HG02571 (cell line): ENCODE results near the gene SLC25A29.

ENCODE experiments used
- ATAC-seq: cut with Tn5 transposase; IDR thresholded peaks from one replicate; pipeline ENCODE4 v1.9.1; 2021; ENCODE audit warnings: mild to moderate bottlenecking, moderate library complexity; ENCODE audit not compliant: unreplicated experiment

SLC25A29 gene

DNA sequence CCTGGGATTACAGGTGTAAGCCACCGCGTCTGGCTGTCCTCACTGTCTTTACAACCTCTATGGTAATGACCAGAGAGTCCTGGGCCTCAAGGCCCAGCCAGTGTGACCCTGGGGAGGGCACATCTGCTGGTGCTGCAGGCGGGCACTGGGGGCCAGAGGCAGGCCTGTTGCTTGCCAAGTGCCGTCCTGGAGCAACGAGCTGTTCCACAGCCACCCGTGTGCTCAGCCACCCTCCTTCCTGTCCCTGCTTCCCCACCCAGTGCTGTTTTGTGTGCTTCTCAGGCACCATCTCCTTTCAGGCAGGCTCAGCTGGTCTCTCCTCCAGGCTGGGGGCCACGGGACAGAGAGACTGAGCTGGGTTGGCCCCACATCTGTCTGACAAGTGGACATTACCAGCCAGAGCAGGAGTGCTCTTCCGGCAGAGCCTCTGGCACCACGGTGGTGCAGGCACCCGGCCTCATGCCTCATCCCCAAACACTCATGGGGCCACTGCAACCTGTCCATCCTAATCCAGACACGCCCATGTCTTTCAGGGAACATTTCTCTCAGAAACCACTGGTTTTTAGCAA is 25.9 kb upstream of the SLC25A29 start:
- ATAC-seq, result no peak

DNA sequence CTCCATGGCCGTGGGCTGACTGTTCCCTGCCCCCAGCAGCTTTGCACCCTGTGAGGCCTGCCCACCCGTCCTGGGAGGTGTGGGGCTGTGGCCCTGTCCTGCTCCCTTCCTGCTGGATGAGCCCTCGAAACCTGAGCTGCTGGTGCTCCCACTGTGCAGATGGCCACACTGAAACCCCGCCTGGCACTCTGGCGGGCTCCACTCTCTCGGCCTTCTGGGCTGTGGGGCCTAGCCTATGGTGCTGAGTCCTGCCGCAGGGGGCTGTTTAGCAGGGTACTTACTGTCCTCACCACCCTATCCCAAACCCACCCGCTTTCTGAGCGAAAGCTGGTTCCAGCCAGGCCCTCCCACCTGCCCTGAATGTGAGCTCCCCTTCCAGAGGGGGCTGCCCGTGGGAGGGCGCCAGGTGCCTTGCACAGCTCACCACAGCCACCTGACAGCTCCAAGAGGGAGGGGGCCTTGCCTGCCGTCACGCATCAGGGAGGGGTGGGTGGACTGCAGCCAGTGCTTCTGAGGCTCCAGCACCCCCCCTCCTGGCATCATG is 24.2 kb upstream of the SLC25A29 start:
- ATAC-seq, result no peak

DNA sequence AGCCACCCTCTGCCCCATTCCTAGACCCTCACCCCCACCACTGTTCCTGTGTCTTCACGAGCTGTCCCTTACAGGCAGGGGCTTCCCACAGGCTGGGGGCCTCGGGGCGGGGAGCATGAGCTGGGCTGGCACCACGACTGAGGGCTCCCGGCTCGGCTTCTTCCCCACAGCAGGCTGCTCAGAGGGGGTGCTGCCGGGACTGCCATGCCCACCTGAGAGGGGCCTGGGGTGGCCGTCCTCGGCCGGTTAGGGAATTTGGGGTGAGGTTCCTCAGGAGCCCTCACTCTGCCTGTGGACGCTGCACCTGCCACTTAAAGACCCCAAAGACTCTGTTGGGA is 23.7 kb upstream of the SLC25A29 start:
- no peak for ATAC-seq

DNA sequence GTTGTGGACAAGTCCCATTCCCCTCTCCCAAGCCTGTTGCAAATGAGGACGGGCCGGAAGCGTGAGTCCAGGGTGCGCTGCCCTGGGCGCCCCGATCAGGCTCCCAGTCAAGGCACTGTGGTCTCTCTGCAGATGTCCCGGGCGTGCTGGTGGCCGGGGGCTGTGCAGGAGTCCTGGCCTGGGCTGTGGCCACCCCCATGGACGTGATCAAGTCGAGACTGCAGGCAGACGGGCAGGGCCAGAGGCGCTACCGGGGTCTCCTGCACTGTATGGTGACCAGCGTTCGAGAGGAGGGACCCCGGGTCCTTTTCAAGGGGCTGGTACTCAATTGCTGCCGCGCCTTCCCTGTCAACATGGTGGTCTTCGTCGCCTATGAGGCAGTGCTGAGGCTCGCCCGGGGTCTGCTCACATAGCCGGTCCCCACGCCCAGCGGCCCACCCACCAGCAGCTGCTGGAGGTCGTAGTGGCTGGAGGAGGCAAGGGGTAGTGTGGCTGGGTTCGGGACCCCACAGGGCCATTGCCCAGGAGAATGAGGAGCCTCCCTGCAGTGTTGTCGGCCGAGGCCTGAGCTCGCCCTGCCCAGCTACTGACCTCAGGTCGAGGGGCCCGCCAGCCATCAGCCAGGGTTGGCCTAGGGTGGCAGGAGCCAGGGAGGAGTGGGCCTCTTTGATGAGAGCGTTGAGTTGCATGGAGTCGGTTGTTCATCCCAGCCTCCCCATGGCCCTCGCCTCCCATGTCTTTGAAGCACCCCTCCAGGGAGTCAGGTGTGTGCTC is 23.2 kb upstream of the SLC25A29 start:
- no peak for ATAC-seq

DNA sequence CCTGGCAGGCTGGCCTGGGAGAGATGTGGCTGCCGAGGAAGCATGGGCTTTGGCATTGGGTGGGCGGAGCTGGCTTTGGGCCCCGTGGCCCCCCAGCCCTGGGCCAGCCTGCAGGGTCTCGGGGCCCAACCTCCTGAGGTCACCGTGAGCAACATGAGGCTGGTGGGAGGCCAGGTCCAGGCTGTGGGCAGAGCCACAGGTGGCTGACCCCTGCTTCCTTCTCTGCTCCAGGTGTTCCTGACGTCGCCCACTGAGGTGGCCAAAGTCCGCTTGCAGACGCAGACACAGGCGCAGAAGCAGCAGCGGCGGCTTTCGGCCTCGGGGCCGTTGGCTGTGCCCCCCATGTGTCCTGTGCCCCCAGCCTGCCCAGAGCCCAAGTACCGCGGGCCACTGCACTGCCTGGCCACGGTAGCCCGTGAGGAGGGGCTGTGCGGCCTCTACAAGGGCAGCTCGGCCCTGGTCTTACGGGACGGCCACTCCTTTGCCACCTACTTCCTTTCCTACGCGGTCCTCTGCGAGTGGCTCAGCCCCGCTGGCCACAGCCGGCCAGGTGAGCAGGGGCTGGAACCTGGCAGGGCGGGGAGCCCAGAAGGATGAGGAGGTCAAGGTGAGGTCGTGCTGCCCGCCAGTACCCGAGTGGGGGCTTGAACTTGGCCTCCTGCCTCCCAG is 22.4 kb upstream of the SLC25A29 start:
- no peak for ATAC-seq

DNA sequence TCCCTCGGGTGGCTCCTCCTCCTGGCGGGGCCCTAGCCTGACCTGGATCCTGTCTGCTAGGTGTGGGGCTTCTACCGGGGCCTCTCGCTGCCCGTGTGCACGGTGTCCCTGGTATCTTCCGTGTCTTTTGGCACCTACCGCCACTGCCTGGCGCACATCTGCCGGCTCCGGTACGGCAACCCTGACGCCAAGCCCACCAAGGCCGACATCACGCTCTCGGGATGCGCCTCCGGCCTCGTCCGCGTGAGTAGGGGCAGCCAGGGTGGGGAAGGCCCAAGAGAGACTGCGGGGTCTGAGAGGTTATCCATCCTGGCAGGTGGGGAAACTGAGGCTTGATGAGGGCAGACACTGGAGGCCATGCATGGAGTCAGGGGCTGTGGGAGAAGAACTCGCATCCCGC is 20.9 kb upstream of the SLC25A29 start:
- no peak for ATAC-seq

DNA sequence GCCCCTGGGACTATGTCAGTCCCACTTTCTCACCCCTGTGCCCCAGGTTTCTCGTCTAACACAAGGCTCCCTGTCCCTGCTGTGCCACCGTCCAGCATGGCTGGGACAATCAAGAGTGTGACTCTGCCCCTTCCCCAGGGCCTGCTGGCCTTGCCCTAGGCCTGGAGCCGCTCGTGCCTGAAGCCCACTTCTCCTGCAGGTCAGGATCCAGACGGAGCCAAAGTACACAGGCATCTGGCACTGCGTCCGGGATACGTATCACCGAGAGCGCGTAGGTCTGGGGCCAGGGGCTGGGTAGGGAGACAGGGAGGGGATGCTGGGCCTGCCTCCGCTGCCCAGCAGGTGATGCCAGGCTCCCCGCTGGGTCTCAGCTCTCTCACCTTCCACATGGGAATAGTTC is 19.7 kb upstream of the SLC25A29 start:
- no peak for ATAC-seq

DNA sequence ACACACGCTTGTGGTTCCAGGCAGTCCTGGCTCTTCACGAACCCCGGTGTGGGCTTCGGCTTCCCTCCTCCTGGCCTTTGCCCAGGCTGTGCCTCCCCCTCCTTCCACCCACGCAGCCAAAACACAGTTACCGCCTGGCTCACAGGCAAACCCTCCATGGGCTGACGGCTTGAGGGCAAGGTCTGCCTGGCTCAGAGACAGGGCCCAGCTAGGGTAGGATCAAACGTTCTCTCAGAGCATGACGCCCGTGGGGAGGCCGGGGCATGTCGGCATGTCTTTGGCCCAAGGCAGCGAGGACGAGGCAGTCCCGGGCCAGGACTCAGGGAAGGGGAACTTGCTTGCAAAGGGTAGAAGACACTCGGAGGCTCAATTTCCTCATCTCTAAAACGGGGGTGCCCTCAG is 19.0 kb upstream of the SLC25A29 start:
- ATAC-seq, result no peak

DNA sequence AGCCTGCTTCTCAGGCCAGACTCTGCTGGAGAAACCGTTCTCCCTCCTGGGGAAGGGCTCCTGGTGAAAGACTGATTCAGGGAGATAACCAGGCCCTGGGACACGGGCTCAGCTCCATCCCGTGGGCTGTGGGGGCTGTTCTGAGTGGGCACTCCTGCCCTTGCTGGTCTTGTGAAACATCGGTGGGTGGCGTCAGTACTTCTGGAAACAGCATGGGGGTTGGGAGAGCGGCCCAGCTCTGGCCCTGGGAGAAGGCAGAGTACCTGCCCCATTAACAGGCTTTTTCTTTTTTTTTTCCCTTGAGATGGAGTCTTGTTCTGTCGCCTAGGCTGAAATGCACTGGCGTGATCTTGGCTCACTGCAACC is 17.7 kb upstream of the SLC25A29 start:
- no peak for ATAC-seq

DNA sequence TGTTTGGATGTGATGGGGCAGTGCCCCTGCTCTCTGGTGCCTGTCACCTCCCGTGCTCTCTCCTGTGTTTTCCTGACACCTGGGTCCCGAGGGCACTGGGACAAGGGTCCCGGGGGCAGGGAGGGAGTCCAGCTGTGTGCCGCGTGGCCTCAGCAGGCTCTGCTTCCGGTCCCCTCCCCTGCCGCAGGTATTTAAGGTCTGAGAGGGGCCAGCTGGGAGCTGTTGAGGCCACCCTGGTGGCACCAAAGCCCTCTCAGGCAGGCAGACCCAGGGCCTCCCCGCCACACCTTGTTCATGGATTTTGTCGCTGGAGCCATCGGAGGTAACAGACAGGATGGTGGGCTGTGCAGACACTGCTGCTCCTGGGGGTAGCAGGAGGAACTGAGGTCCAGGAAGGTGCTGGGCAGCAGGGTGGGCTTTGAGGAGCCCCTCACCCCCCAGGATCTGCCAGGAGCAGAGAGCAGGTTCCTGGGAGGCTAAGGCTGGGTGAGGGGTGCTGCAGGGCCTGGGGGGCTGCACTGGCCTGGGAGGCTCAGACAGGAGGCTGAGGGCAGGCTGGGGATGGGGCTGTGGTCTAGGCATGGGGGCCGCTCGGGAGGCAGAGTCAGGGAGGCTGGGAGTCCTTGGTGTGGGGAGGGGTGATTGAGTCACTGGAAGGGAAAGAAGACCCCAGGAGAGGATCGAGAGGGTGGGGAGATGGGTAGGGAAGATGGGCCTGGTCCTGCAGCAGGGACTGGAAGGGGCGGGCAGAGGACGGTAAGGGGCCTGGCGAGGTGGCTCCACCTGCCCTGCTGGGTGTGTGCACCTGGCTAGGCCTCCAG is 17.1 kb upstream of the SLC25A29 start, which contains the start of gene SLC25A47:
SLC25A47 (plus strand) TSS at position 219 of the 821 bp plus-strand sequence; CDS start at position 295, 76 bp downstream.
- no peak for ATAC-seq

DNA sequence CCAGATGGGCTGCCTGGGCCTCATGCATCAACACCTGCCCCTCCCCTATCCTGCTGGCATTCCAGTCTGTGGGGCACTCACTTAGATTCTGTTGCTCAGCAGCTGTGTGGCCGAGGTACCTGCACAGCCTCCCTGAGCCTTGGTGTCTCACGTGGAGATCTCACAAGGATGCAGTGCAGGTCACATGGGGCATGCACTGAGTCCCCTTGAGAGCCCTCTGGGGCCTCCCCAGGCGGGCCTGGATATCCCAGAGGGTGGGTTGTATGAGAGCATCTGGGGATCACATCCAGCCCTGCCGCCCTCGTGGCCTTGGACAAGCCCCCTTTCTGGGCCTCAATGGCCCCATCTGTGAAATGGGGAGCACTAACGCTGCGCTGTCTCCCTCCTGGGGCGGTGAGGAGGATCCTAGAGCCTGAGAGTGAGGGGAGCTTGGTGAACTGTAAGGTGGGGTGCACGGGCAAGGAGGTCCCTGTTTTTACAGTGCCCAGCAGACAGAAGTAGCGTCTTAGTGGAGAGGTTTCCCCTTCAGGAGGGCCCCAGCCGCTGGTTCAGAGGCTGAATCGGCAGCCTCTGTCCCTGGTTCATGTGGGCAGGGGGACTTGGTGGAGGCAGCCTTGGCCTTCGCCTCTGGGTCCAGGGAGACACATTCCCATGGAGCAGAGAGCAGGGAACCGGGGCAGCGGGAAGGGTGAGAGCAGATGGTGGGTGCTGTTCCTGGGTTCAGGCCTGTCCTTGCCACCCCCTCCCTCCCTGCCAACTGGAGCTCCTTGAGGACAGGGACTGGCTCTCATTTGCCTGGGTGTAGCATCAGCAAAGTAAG is 16.1 kb upstream of the SLC25A29 start:
- ATAC-seq, result no peak

DNA sequence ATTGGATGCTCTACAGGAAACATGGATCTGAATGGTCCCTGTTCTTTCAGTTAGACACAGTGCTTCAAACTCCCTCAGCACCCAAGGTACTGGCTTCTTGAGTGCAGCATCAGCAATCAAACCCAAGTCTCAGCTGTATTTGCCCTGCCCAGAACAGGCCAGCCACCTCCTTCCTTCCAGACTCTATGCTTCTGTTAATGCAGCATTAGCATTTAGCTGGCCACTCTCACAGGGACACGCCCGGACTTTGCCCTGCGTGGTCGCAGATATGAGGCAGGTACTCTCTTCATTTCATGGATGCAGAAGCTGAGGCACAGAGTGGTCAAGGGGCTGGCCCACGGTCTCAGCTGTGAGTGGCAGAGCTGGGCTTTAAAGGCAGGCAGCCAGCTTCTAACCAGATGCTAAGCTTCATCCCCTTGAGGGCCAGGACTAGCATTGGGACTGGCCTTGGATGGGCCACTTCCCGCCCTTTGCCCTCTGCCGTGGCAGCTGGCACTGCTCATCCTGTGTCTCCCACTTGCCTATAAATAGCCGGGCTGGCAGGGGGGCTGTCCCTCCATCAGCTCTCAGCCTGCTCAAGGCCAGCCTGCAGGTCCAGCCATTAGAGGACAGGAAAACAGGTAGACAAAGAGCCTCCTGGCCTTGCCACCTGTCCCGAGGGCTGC is 15.4 kb upstream of the SLC25A29 start:
- ATAC-seq, result no peak

DNA sequence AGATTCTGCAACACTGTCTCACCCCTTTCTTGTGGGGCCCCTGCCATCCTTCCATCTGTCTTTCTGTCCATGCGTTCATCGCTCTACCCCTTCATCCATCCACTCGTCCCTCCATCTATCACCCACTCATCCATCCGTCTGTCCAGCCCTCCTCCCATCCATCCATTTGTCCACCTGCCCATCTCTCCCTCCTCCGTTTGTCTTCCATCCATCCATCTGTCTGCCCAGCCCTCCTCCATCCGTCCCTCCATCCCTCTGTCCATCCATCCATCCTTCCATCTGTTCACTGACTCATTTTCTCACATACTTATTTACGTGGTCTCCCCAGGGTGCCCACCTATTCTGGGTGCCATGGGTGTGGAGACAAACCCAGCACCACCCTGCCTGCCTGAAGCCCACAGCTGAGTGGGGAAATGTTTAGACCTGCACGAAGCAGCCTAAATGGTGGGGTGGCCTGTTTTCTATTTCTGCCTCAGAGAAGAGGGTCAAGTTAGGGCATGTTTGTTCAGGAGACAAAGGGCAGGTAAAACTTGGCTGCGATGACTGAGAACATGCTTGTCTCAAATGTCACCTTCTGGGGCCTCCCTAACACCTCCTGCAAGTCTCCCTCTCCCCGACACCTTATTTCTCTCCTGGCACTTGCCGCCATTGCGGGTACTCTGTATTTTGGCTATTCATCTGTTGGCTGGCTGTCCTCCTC is 14.1 kb upstream of the SLC25A29 start:
- no peak for ATAC-seq

DNA sequence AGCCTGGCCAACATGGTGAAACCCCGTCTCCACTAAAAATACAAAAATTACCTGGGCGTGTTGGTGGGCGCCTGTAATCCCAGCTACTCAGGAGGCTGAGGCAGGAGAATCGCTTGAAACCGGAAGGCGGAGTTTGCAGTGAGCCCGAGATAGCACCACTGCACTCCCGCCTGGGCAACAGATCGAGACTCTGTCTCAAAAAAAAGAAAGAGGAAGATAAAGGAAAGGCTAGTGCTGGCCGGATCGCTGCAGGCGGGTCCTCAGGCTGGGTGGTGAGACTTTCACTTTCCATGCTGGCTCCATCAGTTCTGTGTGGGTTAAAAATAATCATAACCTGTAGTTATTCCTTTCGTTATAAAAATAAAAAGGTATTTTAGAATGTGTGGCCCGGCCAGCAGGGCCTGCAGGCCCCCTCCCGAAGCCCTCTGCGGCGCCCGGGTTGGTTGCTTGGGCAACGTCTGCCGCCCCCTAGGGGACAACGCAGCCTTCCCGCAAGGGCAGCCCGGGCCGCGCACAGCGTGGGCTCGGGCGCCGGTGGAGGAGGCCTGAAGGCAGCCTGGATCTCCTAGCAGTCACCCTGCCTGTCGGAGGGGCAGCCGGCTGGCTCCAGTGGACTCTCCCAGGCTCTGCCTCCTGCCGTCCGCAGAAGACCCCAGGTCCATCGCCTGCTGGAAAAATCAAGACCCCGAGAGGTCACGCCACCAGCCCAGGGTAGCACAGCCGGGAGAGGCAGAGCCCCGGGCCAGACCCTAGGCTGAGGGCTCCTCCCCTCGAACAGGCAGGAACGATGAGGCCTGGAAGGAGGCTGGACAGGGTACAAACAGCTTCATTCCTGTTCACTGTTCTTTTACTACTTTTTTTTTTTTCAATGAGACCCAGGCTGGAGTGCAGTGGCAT is 11.9 kb upstream of the SLC25A29 start:
- ATAC-seq, result peak; percentile 83

DNA sequence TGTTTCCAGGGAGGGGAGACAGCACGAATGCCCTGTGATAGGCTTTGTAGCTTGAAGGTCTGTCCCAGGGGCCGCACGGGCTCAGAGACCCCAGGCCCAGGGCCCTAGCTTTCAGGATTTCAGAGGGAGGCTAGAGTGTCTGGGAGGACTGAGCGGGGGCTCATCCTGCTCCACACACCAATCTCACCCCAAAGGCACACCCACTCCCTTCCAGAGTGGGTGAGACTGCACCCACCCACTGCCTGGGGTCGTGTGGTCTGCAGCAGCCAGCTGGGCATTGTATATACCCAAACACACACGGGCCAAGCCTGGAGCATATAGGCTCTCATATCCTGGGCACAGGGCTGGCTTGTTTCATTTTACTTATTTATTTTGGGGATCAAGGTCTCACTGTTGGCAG is 11.1 kb upstream of the SLC25A29 start:
- no peak for ATAC-seq

DNA sequence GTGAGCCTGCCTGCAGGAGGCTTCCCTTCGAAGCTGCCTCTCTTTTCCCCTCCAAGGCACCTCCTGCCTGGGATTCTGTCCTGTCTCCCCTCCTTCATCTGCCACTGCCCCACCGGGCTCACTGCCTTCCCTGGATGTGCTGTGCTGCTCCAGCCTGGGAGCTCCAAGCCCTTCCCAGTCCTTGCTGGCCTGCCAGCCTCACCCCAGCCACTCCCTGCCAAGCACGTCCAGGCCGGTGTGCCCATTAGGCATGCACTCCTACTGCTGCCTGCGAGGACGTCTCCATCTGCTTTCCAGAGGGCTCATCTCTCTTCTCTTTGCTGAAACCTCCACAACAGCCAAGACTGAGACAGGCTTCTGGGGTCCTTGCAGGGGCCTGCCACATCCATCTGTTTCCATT is 8.5 kb upstream of the SLC25A29 start:
- no peak for ATAC-seq

DNA sequence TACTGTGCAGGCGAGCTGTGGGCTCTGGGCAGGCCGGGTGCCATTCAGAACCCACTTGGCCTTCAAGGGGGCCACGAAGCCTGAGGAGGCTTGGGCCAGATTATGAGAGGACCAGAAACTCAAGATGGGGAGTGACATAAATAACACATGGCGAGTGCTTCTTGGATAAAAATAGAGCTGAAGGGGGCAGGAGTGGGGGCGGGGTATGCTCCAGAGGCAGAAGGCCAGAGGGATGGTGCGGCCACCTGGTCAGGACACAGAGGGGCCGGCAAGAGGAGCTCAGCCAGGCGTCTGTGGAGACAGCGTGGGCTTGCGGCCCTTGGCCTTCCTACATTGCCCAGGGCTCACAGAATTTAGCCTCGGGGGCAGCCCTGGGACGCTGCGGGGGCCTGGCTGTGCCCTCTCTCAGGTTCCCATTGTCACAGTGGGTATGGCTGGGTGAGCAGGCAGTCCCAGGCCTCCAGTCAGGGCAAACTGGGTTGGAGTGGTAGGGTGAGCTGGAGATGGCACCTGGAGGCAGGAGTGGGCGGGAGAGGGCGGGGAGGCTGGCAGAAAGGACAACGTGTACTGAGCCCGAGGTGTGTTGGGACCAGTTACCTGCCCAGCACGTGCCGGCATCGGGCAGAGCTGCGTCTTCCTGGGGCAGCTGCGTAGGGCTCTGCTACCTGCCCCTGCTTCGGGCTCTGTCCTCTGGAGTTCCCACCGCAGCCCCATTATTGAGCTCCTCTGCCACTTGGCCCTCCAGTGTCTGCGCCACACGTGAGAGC is 7.4 kb upstream of the SLC25A29 start:
- no peak for ATAC-seq
